Hepatocyte (in vitro differentiated cells): ENCODE data around the gene DNAI2.

Source experiments
- CTCF ChIP-seq: fragments of 200-600 bp; sonication (generic); IDR thresholded peaks from 2 replicates; pipeline ENCODE4 v1.5.1; 2016; ENCODE audit warnings: antibody characterized with exemption, mild to moderate bottlenecking; ENCODE audit not compliant: poor library complexity
- EZH2 ChIP-seq: fragments of 200-600 bp; sonication (generic); IDR thresholded peaks from 2 replicates; pipeline ENCODE4 v1.6.1; 2016; ENCODE audit warnings: antibody characterized with exemption, mild to moderate bottlenecking, borderline replicate concordance
- EZH2phosphoT487 ChIP-seq: fragments of 200-600 bp; sonication (generic); IDR thresholded peaks from one replicate; pipeline ENCODE4 v1.6.1; 2018; ENCODE audit warnings: antibody characterized with exemption, mild to moderate bottlenecking, low read depth, moderate library complexity; ENCODE audit not compliant: unreplicated experiment, severe bottlenecking

- TF ChIP-seq CTCF, result no peak
- TF ChIP-seq EZH2, result no peak
- TF ChIP-seq EZH2phosphoT487, result no peak
These were observed 88.0 kb downstream of the DNAI2 start for GRCh38 chr17:74362069-74362405.
